ENCODE data around the gene AK9.

The AK9 gene

DNA sequence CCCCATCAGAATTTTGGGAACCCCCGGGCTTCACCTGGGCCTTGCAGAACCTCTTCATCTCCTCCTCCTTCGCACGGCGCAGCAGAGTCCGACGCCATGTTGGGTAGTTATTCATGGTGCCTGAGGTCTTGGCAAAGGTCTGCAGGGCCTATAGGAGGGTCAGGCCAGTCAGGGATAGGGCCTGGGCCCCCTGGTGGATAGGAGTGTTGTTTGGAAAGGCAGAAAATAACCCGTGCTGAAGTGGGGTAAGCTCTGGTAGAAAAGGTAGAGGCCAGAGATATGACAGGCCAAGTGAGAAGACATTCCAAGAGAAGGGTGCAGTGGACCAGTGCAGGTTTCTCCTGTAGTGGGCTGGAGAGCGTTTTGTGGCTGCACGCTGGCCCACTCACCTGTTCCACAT lies 245.6 kb downstream of the AK9 start:
- DNase-seq (ENCODE audit: low read depth, low spot score): no peak

DNA sequence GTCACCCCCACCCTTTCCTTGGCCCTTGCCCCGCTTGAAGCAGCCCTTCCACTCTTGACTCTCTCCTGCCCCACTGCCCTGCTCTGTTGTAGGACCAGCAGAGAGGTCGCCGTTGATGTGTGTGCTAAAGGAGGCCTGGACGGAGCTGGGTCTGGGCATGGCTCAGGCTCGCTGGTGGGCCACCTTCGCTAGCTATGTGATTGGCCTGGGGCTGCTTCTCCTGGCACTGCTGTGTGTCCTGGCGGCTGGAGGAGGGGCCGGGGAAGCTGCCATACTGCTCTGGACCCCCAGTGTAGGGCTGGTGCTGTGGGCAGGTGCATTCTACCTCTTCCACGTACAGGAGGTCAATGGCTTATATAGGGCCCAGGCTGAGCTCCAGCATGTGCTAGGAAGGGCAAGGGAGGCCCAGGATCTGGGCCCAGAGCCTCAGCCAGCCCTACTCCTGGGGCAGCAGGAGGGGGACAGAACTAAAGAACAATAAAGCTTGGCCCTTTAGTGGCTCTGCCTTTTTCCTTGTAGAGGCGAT lies 247.5 kb downstream of the AK9 start:
- DNase-seq (ENCODE audit: low read depth, low spot score): no peak
